ENCODE results near the gene PPT1.
A peak's percentile ranks its signal among the peaks of the same experiment; 100 is the strongest.

DNA sequence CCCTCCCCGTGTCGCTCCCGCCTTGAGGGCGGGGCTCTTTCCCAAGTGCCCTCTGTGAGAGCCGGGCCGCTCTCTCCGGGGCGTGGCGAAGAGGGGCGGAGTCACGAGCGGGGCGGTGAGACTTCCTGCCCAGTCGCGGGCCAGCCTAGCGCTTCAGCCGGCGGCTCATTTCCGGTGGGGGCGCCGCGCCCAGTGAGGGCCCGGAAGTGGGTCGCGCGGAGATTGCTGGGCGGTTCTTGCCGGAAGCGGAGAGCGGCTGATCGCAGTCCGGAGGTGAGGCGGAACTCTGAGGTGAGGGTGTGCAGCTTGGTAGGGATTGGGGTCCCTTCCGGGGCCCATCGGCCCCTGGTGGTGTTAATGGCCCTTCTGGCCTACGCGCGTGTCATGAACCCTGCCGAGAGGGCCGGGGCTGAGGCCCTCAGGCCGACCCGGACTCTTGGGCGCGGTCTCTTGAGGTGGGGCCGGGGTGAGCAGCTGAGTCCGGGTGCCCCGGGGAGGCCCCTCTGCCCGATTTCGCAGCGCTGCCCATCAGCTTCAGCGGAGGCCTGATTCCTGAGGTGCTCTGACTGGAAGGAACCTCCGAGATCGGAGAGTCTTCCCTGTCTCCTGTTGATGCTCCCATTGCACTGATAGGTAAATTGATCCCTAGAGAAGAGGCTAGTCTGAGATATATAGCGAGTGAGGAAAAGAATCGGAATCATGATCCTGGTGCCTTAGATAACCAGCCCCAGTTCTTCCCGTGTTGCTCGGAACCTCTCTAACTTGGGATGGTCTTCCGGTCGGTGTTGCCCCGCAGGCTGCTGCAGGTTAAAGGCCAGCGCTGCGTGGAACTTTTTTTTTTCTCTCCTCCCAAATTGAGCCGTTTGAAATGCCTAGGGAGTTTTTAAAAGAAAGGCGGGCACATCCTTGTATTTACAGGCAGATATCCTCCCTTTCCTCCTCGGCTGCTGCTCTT lies 56.3 kb downstream of the PPT1 start, which contains the start of gene CAP1:
- no peak for TF ChIP-seq CTCF (IDR thresholded peaks at IDR 0.05)
- peak in 1 of 2 donors; percentile 27 for TF ChIP-seq POLR2A (IDR thresholded peaks at IDR 0.05)
